Large intestine (tissue), 3 donors: ENCODE data around the gene ADD3. TPM values are rescaled to one million over a fixed set of nuclear protein-coding genes. Genes with fewer than 3 reads are reported as not detected.
"Not testable (repeated sequence)": the region's sequence is repeated elsewhere in the genome, so short reads cannot be mapped to it uniquely, and the experiment has no call there.

Experiments used
- DNase-seq, 2 donors: peaks; one replicate each; pipeline versions ENCODE4 v3.0.0 to v3.0.0-alpha.2; 2013
- H3K27ac ChIP-seq: one replicate; pipeline ENCODE4 v1.5.1; 2013; ENCODE audit warnings: low read length
- H3K27me3 ChIP-seq: 2 replicates; pipeline ENCODE4 v1.6.1; 2013; ENCODE audit warnings: low read length; ENCODE audit not compliant: control insufficient read depth, insufficient read depth
- H3K36me3 ChIP-seq: 2 replicates; pipeline ENCODE4 v1.6.1; 2013; ENCODE audit warnings: low read length; ENCODE audit not compliant: control insufficient read depth, insufficient read depth
- H3K4me1 ChIP-seq: one replicate; pipeline ENCODE4 v1.6.1; 2013; ENCODE audit warnings: low read length; ENCODE audit not compliant: control insufficient read depth, insufficient read depth
- H3K4me3 ChIP-seq: one replicate; pipeline ENCODE4 v1.5.1; 2013; ENCODE audit warnings: low read length
- H3K9me3 ChIP-seq: one replicate; pipeline ENCODE4 v1.6.1; 2013; ENCODE audit warnings: mild to moderate bottlenecking, low read depth, low read length, moderate library complexity; ENCODE audit not compliant: control insufficient read depth
- WGBS: methylation state at CpG from one replicate; pipeline ENCODE4 v1.1.5; 2013; ENCODE audit warnings: low lambda C conversion rate; ENCODE audit not compliant: insufficient coverage; 5-methylcytosine and 5-hydroxymethylcytosine counted together
- polyA plus RNA-seq: library from polyadenylated mRNA; unstranded; fragments of 120-200 nt; gene quantifications from one replicate; pipeline ENCODE4 v1.2.1, GENCODE V29; 2013

ADD3 gene
- polyA plus RNA-seq, 1 donor: 418 TPM

GRCh38 chr10:110101464-110102144, 93.8 kb downstream of the ADD3 start:
- Histone ChIP-seq H3K27me3 (no peaks in the 10 kb centered on the region), H3K9me3 (no peaks in the 10 kb centered on the region), H3K27ac (no peak overlapping the region), H3K4me3 (no peak overlapping the region), H3K4me1 (no peaks in the 10 kb centered on the region), H3K36me3 (peaks cover 35% of the 10 kb centered on the region)
- no CpG with 5 or more reads among the region's 2 CpGs for WGBS
- no peak for DNase-seq

GRCh38 chr10:110103921-110104461, 96.2 kb downstream of the ADD3 start:
- Histone ChIP-seq H3K9me3 (no peaks in the 10 kb centered on the region), H3K27me3 (no peaks in the 10 kb centered on the region), H3K4me3 (no peak overlapping the region), H3K27ac (no peak overlapping the region), H3K36me3 (peaks cover 46% of the 10 kb centered on the region), H3K4me1 (no peaks in the 10 kb centered on the region)
- DNase-seq: no peak

GRCh38 chr10:110105873-110106272, 98.1 kb downstream of the ADD3 start:
- no peaks in the 10 kb centered on the region for H3K4me1 ChIP-seq
- H3K27me3 ChIP-seq: no peaks in the 10 kb centered on the region
- no peak overlapping the region for H3K27ac ChIP-seq
- DNase-seq: no peak
- no peak overlapping the region for H3K4me3 ChIP-seq
- H3K9me3 ChIP-seq: no peaks in the 10 kb centered on the region
- peaks cover 55% of the 10 kb centered on the region for H3K36me3 ChIP-seq

GRCh38 chr10:110107430-110107829, 99.6 kb downstream of the ADD3 start:
- H3K36me3 ChIP-seq: peaks cover 52% of the 10 kb centered on the region
- no CpG with 5 or more reads among the region's 6 CpGs for WGBS
- no peaks in the 10 kb centered on the region for H3K27me3 ChIP-seq
- H3K4me3 ChIP-seq: no peak overlapping the region
- no peaks in the 10 kb centered on the region for H3K9me3 ChIP-seq
- no peaks in the 10 kb centered on the region for H3K4me1 ChIP-seq
- H3K27ac ChIP-seq: no peak overlapping the region
- DNase-seq: no peak

GRCh38 chr10:110107887-110108286, 100.1 kb downstream of the ADD3 start:
- Histone ChIP-seq H3K4me3 (no peak overlapping the region), H3K4me1 (no peaks in the 10 kb centered on the region), H3K27me3 (no peaks in the 10 kb centered on the region), H3K9me3 (no peaks in the 10 kb centered on the region), H3K36me3 (peaks cover 56% of the 10 kb centered on the region), H3K27ac (no peak overlapping the region)
- DNase-seq: no peak

- no peaks in the 10 kb centered on the region for H3K4me1 ChIP-seq
- H3K4me3 ChIP-seq: no peak overlapping the region
- no peaks in the 10 kb centered on the region for H3K27me3 ChIP-seq
- H3K27ac ChIP-seq: no peak overlapping the region
- peaks cover 59% of the 10 kb centered on the region for H3K36me3 ChIP-seq
- no peak for DNase-seq
- no peaks in the 10 kb centered on the region for H3K9me3 ChIP-seq
Observed at GRCh38 chr10:110109511-110109910, 101.7 kb downstream of the ADD3 start.

- WGBS: no CpG with 5 or more reads among the region's 3 CpGs
- Histone ChIP-seq H3K4me1 (no peaks in the 10 kb centered on the region), H3K27me3 (no peaks in the 10 kb centered on the region), H3K36me3 (peaks cover 62% of the 10 kb centered on the region), H3K4me3 (no peak overlapping the region), H3K27ac (no peak overlapping the region), H3K9me3 (no peaks in the 10 kb centered on the region)
- DNase-seq: no peak
Observed at GRCh38 chr10:110110338-110110737, 102.6 kb downstream of the ADD3 start.

GRCh38 chr10:110113670-110114337, 106.0 kb downstream of the ADD3 start:
- H3K36me3 ChIP-seq: peaks cover 76% of the 10 kb centered on the region
- WGBS: 100% methylated on average over 4 of the region's 4 CpGs

GRCh38 chr10:110114668-110115067, 106.9 kb downstream of the ADD3 start:
- WGBS: no CpG with 5 or more reads among the region's 2 CpGs
- H3K9me3 ChIP-seq, H3K4me1 ChIP-seq, H3K27ac ChIP-seq, H3K27me3 ChIP-seq, DNase-seq, H3K4me3 ChIP-seq: not testable (repeated sequence)
- peaks cover 78% of the 10 kb centered on the region for H3K36me3 ChIP-seq

More at GRCh38 chr10:110113670-110114337, 106.0 kb downstream of the ADD3 start:
- Histone ChIP-seq H3K27ac (no peak overlapping the region), H3K9me3 (no peaks in the 10 kb centered on the region), H3K4me3 (no peak overlapping the region), H3K27me3 (no peaks in the 10 kb centered on the region), H3K4me1 (no peaks in the 10 kb centered on the region)
- no peak for DNase-seq

- Histone ChIP-seq H3K27ac (no peak overlapping the region), H3K4me1 (no peaks in the 10 kb centered on the region), H3K4me3 (no peak overlapping the region), H3K9me3 (no peaks in the 10 kb centered on the region), H3K36me3 (peaks cover 74% of the 10 kb centered on the region), H3K27me3 (no peaks in the 10 kb centered on the region)
- WGBS: no CpG with 5 or more reads among the region's 4 CpGs
- DNase-seq: no peak
Observed at GRCh38 chr10:110115784-110116520, 108.2 kb downstream of the ADD3 start.
